ENCODE results near the gene SCGB1C2.
"Not testable (repeated sequence)": the region's sequence is repeated elsewhere in the genome, so short reads cannot be mapped to it uniquely, and the experiment has no call there.

The SCGB1C2 gene

GRCh38 chr17:156946-157345 is 19.6 kb downstream of the SCGB1C2 start:
- Mint-ChIP-seq H3K4me1 (ENCODE audit: low read depth) (no peaks in the 10 kb centered on the region), H3K36me3 (ENCODE audit: low read depth) (no peaks in the 10 kb centered on the region), H3K9me3 (no peaks in the 10 kb centered on the region), H3K27ac (no peak overlapping the region), H3K27me3 (peaks cover 3% of the 10 kb centered on the region), H3K4me3 (no peak overlapping the region)

GRCh38 chr17:157901-158300 is 20.5 kb downstream of the SCGB1C2 start:
- Mint-ChIP-seq H3K9me3 (no peaks in the 10 kb centered on the region), H3K4me1 (ENCODE audit: low read depth) (no peaks in the 10 kb centered on the region), H3K27ac (no peak overlapping the region), H3K36me3 (ENCODE audit: low read depth) (no peaks in the 10 kb centered on the region), H3K27me3 (peaks cover 3% of the 10 kb centered on the region), H3K4me3 (no peak overlapping the region)

- H3K27ac Mint-ChIP-seq = no peak overlapping the region
- peaks cover 3% of the 10 kb centered on the region for H3K27me3 Mint-ChIP-seq
- H3K4me3 Mint-ChIP-seq = no peak overlapping the region
- no peaks in the 10 kb centered on the region for H3K36me3 Mint-ChIP-seq (ENCODE audit: low read depth)
- H3K9me3 Mint-ChIP-seq = no peaks in the 10 kb centered on the region
- no peaks in the 10 kb centered on the region for H3K4me1 Mint-ChIP-seq (ENCODE audit: low read depth)
Observed at GRCh38 chr17:158379-158778, 21.0 kb downstream of the SCGB1C2 start.

- H3K36me3 Mint-ChIP-seq (ENCODE audit: low read depth) = no peaks in the 10 kb centered on the region
- no peaks in the 10 kb centered on the region for H3K4me1 Mint-ChIP-seq (ENCODE audit: low read depth)
- H3K4me3 Mint-ChIP-seq = no peak overlapping the region
- H3K27me3 Mint-ChIP-seq = peaks cover 3% of the 10 kb centered on the region
- no peaks in the 10 kb centered on the region for H3K9me3 Mint-ChIP-seq
- H3K27ac Mint-ChIP-seq = no peak overlapping the region
Observed at GRCh38 chr17:159609-160008, 22.2 kb downstream of the SCGB1C2 start.

- Mint-ChIP-seq H3K4me3 (no peak overlapping the region), H3K36me3 (ENCODE audit: low read depth) (no peaks in the 10 kb centered on the region), H3K9me3 (no peaks in the 10 kb centered on the region), H3K4me1 (ENCODE audit: low read depth) (no peaks in the 10 kb centered on the region), H3K27ac (no peak overlapping the region), H3K27me3 (peaks cover 3% of the 10 kb centered on the region)
Observed at GRCh38 chr17:160336-160735, 23.0 kb downstream of the SCGB1C2 start.

- H3K27me3 Mint-ChIP-seq = peaks cover 3% of the 10 kb centered on the region
- H3K36me3 Mint-ChIP-seq (ENCODE audit: low read depth) = no peaks in the 10 kb centered on the region
- H3K27ac Mint-ChIP-seq = no peak overlapping the region
Observed at GRCh38 chr17:161481-161880, 24.1 kb downstream of the SCGB1C2 start.

GRCh38 chr17:162689-163088 is 25.3 kb downstream of the SCGB1C2 start:
- no peaks in the 10 kb centered on the region for H3K9me3 Mint-ChIP-seq
- H3K36me3 Mint-ChIP-seq (ENCODE audit: low read depth) = no peaks in the 10 kb centered on the region
- no peak overlapping the region for H3K4me3 Mint-ChIP-seq
- H3K27ac Mint-ChIP-seq = no peak overlapping the region
- no peaks in the 10 kb centered on the region for H3K4me1 Mint-ChIP-seq (ENCODE audit: low read depth)
- H3K27me3 Mint-ChIP-seq = peaks cover 3% of the 10 kb centered on the region

More at GRCh38 chr17:161481-161880, 24.1 kb downstream of the SCGB1C2 start:
- Mint-ChIP-seq H3K9me3 (no peaks in the 10 kb centered on the region), H3K4me3 (no peak overlapping the region), H3K4me1 (ENCODE audit: low read depth) (no peaks in the 10 kb centered on the region)

- Mint-ChIP-seq H3K4me3 (no peak overlapping the region), H3K27ac (no peak overlapping the region), H3K36me3 (ENCODE audit: low read depth) (no peaks in the 10 kb centered on the region), H3K4me1 (ENCODE audit: low read depth) (no peaks in the 10 kb centered on the region), H3K9me3 (no peaks in the 10 kb centered on the region), H3K27me3 (peaks cover 3% of the 10 kb centered on the region)
Observed at GRCh38 chr17:163514-164098, 26.2 kb downstream of the SCGB1C2 start.

- peaks cover 3% of the 10 kb centered on the region for H3K27me3 Mint-ChIP-seq
- no peaks in the 10 kb centered on the region for H3K9me3 Mint-ChIP-seq
- H3K4me3 Mint-ChIP-seq = no peak overlapping the region
- no peaks in the 10 kb centered on the region for H3K4me1 Mint-ChIP-seq (ENCODE audit: low read depth)
- no peak overlapping the region for H3K27ac Mint-ChIP-seq
- no peaks in the 10 kb centered on the region for H3K36me3 Mint-ChIP-seq (ENCODE audit: low read depth)
Observed at GRCh38 chr17:164303-165235, 27.2 kb downstream of the SCGB1C2 start.

GRCh38 chr17:165939-166338 is 28.6 kb downstream of the SCGB1C2 start:
- H3K27ac Mint-ChIP-seq = no peak overlapping the region
- H3K4me1 Mint-ChIP-seq (ENCODE audit: low read depth) = no peaks in the 10 kb centered on the region
- no peak overlapping the region for H3K4me3 Mint-ChIP-seq
- H3K9me3 Mint-ChIP-seq = no peaks in the 10 kb centered on the region
- H3K36me3 Mint-ChIP-seq (ENCODE audit: low read depth) = no peaks in the 10 kb centered on the region
- H3K27me3 Mint-ChIP-seq = no peaks in the 10 kb centered on the region

- not testable (repeated sequence) for H3K27ac Mint-ChIP-seq; H3K27me3 Mint-ChIP-seq; H3K9me3 Mint-ChIP-seq; H3K4me3 Mint-ChIP-seq; H3K4me1 Mint-ChIP-seq (ENCODE audit: low read depth); H3K36me3 Mint-ChIP-seq (ENCODE audit: low read depth)
Observed at GRCh38 chr17:168614-169013, 31.2 kb downstream of the SCGB1C2 start.

- Mint-ChIP-seq H3K9me3 (no peaks in the 10 kb centered on the region), H3K4me1 (ENCODE audit: low read depth) (no peaks in the 10 kb centered on the region), H3K27me3 (no peaks in the 10 kb centered on the region), H3K27ac (no peak overlapping the region), H3K4me3 (no peak overlapping the region), H3K36me3 (ENCODE audit: low read depth) (no peaks in the 10 kb centered on the region)
Observed at GRCh38 chr17:170130-170670, 32.8 kb downstream of the SCGB1C2 start.

GRCh38 chr17:171871-172270 is 34.5 kb downstream of the SCGB1C2 start:
- no peaks in the 10 kb centered on the region for H3K9me3 Mint-ChIP-seq
- H3K27ac Mint-ChIP-seq = no peak overlapping the region
- H3K36me3 Mint-ChIP-seq (ENCODE audit: low read depth) = no peaks in the 10 kb centered on the region
- H3K4me1 Mint-ChIP-seq (ENCODE audit: low read depth) = no peaks in the 10 kb centered on the region
- no peaks in the 10 kb centered on the region for H3K27me3 Mint-ChIP-seq
- no peak overlapping the region for H3K4me3 Mint-ChIP-seq

- no peaks in the 10 kb centered on the region for H3K9me3 Mint-ChIP-seq
- H3K27ac Mint-ChIP-seq = no peak overlapping the region
- no peaks in the 10 kb centered on the region for H3K4me1 Mint-ChIP-seq (ENCODE audit: low read depth)
- H3K4me3 Mint-ChIP-seq = no peak overlapping the region
- H3K36me3 Mint-ChIP-seq (ENCODE audit: low read depth) = no peaks in the 10 kb centered on the region
- H3K27me3 Mint-ChIP-seq = peaks cover 3% of the 10 kb centered on the region
Observed at GRCh38 chr17:172401-172800, 35.0 kb downstream of the SCGB1C2 start.

- Mint-ChIP-seq H3K27ac (no peak overlapping the region), H3K4me3 (no peak overlapping the region), H3K36me3 (ENCODE audit: low read depth) (no peaks in the 10 kb centered on the region), H3K4me1 (ENCODE audit: low read depth) (no peaks in the 10 kb centered on the region), H3K9me3 (no peaks in the 10 kb centered on the region), H3K27me3 (peaks cover 13% of the 10 kb centered on the region)
Observed at GRCh38 chr17:173166-173911, 36.0 kb downstream of the SCGB1C2 start.

Measured in stimulated activated naive CD8-positive, alpha-beta T cell treated with anti-CD3 and anti-CD28 coated beads, Interleukin-15, Interleukin-2, amounts not matched to agents 100 ng/mL and 50 ng/mL, for 24 hours (primary cell).